ENCODE results near the gene RNF182.
A peak's percentile ranks its signal among the peaks of the same experiment; 100 is the strongest.
"Not testable (repeated sequence)": the region's sequence is repeated elsewhere in the genome, so short reads cannot be mapped to it uniquely, and the experiment has no call there.

Gene RNF182

DNA sequence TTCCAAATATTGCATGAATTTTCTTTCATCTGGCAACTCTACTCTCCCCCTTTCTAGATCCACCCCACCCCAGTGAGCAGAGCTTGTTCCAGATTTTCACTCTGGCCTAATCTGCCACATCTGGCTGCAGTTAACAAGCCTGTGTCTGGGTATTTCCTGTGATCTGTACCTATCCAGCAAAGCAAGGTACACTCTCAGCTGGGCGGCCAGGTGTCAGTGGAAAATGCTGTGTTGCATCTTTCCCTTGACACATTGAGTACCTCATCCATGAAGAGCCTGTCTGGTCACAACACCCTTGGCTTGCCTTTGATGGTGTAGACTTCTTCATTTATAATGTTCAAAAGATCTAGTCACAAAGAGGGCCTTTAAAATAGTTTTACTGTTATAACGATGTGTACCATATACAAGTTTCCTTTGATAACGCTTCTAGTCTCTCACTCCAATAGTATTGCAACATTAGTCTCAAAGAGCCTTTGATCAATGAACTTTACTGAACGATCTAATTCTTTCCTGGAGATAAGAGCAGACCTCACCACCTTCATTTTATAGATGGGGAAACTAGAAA is 6.0 kb upstream of the RNF182 start:
- DNase-seq, result no peak

DNA sequence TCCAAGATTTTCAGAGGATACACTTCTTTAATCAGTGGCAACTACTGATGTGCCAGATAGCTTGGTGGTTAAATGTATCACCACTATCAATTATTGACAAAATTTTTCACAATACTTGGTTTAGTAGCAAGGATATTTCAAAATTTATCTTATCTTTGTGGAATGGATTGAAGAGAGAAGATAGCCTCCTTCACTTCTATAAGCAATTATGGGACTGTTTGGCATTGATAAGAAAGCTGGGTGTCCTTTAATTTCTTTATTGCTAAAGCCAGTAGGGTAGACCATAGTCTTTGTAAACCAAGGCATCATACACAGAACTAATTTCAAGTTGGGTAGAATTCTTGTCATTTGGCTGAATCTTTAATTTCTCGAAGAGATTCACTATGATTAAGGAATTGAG is 4.9 kb upstream of the RNF182 start:
- DNase-seq, result no peak

- DNase-seq, result no peak
These were observed 4.2 kb upstream of the RNF182 start for GRCh38 chr6:13920552-13920951.

GRCh38 chr6:13922750-13923149 is 2.0 kb upstream of the RNF182 start:
- no peak for DNase-seq

GRCh38 chr6:13923527-13924145 is 1.1 kb upstream of the RNF182 start:
- no peak for DNase-seq

- DNase-seq, result peak; percentile 90
These were observed 405 bp upstream of the RNF182 start for GRCh38 chr6:13924146-13924948.

DNA sequence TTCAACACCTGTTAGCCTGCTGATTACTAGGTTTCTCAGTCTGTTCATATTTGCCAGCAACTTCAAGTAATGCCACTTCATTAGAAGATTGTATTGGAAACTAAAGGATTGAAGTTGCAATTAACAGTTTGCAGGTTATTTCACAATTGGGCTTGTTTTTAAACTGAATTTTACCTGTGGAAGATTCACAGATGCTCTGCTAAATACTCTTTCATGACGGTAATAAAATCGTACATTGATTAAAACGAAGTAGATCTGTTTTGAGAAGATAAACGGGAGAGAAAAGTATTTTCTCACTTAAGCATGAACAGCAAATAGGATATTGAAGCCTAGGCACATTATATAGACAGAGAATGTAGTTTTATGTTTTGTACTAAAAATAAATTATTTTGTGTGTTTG is 1.6 kb downstream of the RNF182 start:
- DNase-seq, result no peak

DNA sequence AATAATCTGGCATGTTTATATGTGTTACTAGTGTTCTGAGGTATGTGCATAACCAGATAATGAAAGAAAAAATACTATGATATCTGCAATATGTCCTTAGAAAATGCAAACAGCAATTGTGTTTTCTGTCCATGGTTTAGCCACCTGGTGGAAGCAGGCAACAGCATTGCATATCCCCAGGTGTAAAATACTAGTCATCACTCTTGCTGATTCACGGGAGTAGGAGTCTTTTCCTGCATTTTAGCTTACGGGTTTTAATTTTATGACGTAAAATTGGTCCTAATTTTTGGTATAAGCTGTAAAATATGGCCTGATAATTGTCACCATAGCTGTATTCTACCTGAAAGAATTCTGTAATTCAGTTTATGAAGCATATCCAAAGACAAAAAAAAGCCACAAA is 2.5 kb downstream of the RNF182 start:
- no peak for DNase-seq

GRCh38 chr6:13929196-13929595 is 4.4 kb downstream of the RNF182 start:
- no peak for DNase-seq

- no peak for DNase-seq
These were observed 7.1 kb downstream of the RNF182 start for GRCh38 chr6:13931797-13932402.

- no peak for DNase-seq
These were observed 8.0 kb downstream of the RNF182 start for GRCh38 chr6:13932785-13933184.

GRCh38 chr6:13934721-13935120 is 10.0 kb downstream of the RNF182 start:
- DNase-seq, result no peak

DNA sequence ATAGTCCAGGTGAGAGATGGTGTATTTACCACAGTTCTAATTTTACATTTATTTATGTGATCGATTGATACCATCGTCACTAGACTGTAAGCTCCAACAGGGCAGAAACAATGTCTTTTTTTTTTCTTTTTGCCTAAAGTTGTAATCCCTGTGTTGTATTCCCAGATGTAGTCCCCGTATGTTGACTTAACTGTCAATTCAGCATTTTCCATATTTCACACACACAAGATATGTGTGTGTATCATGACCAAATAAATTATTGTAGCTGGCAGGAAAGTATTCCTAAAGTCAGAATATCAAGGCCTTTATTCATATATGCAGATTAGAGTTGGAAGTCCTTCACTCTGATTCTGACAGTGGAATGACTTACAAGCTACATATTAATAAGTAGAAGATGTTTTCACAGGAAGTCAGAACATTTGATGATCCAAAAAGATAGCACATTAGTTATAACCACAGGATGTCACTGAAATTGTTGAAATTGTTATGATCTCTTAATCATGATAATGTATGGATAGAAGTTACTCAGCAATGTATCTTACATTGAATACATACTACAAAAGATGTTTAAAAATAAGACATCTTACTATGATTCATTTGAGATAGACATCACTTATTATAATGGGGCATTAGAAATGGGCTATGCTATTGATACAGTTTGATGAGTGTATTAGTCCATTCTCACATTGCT is 10.6 kb downstream of the RNF182 start:
- no peak for DNase-seq

- not testable (repeated sequence) for DNase-seq
These were observed 11.1 kb downstream of the RNF182 start for GRCh38 chr6:13935881-13936261.

GRCh38 chr6:13941902-13942301 is 17.1 kb downstream of the RNF182 start:
- DNase-seq, result no peak

GRCh38 chr6:13943943-13944342 is 19.2 kb downstream of the RNF182 start:
- no peak for DNase-seq

GRCh38 chr6:13946506-13946905 is 21.8 kb downstream of the RNF182 start:
- no peak for DNase-seq

DNA sequence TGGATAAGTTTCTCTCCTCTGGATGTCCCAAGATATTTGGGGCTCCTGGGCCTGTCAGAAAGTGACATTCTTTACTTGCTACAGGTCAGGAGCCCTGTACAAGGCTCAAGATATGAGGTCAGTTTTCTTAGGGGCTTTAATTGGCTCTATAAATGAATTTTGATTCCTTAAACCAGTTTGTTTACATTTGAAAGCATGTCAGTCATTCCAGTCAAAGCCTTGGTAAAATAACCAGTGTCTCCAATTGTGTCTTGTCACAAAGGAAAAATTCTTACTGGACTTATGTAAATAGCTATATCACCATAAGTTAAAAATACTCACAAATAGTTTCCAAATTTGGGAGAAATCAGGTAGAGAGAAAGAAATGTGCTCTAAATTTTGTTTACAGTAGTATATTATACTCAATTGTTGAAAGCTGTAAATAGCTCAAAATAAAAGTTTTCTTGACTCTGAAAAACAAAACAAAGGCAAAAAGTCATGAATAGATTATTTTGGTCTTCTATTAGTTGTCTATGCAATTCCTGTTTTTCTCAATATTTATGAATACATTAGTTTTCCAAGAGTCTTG is 22.9 kb downstream of the RNF182 start:
- DNase-seq, result no peak

DNA sequence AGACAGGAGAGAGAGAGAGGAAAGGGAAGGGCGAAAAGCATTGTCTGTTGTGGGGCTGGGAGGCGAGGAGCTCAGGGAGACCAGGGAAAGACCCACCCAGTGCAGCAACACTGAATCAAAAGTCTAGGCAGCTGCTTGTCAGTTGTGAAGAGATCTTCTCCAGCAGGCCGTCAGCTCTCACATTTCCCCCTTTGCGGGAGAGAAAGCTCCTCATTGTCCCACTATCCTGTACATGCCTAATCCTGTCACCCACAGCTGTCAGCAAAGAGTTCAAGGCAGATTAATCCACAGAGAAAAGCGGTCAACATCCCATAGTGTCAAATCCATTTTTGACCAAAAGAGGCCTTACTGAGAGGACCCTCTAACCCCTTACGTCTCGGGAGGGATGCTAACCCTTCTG is 27.3 kb downstream of the RNF182 start:
- DNase-seq, result no peak

DNA sequence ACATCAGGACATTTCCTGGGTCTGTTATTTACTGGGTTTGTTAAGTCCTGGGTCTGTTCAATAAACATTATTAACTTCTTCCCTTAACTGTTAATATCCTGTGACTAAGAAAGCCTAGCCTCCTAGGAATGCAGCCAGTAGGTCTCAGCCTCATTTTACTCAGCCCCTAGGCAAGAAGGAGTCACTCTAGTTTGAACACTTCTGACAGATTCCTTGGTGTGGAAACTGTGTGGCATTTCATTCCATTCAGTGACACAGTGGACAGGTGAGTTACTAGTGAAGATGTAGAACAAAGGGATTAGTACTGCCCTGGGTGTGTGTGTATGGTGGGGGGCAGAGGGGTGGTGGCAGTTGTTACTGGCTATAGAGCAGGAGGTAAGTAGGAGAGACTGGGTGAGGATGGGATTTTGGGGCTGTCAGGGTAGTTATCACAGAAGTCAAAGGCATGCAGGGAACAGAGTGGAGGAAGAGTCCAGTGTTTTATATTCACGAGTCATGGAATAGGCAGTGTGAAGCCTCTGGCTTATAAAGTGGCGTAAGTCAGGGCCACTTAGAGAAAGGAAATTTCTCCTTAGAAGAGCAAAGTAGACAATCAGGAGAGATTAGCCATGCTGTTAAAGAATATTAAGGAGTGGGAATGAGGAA is 28.4 kb downstream of the RNF182 start:
- no peak for DNase-seq

GRCh38 chr6:13965582-13966127 is 40.9 kb downstream of the RNF182 start:
- no peak for DNase-seq

DNA sequence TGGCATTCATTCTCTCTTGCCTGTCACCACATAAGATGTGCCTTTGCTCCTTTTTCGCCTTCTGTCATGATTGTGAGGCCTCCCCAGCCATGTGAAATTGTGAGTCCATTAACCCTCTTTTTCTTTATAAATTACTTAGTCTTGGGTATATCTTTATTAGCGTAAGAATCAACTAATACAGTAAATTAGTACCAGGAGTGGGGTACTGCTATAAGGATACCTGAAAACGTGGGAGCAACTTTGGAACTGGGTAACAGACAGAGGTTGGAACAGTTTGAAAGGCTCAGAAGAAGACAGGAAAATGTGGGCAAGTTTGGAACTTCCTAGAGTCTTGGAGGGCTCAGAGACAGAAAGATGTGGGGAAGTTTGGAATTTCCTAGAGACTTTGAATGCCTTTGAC is 46.6 kb downstream of the RNF182 start:
- no peak for DNase-seq

Data from NCI-H1417 treated with DMSO at 0.1 percent for 48 hours (cell line).